Nephron (organoid): Measurements from ENCODE around the gene GARIN5A.
"Not testable (repeated sequence)": the region's sequence is repeated elsewhere in the genome, so short reads cannot be mapped to it uniquely, and the experiment has no call there.

Experiments used
- H3K27ac Mint-ChIP-seq, 3 experiments: 2 replicates each; pipeline ENCODE4 v1.8.0; 2020; ENCODE audit warnings: mixed read lengths in 3 of 3, mild to moderate bottlenecking in 2 of 3, moderate library complexity in 1 of 3
- H3K27me3 Mint-ChIP-seq: 2 replicates; pipeline ENCODE4 v1.8.0; 2021; ENCODE audit warnings: low read depth, mild to moderate bottlenecking, moderate library complexity, mixed read lengths
- H3K36me3 Mint-ChIP-seq: 2 replicates; pipeline ENCODE4 v1.8.0; 2020; ENCODE audit warnings: low read depth, mixed read lengths
- H3K4me1 Mint-ChIP-seq: 2 replicates; pipeline ENCODE4 v1.8.0; 2020; ENCODE audit warnings: mixed read lengths
- H3K4me3 Mint-ChIP-seq, 3 experiments: 2 replicates each; pipeline ENCODE4 v1.8.0; 2020; ENCODE audit warnings: mild to moderate bottlenecking in 3 of 3, mixed read lengths in 3 of 3, moderate library complexity in 2 of 3
- H3K9me3 Mint-ChIP-seq: 2 replicates; pipeline ENCODE4 v1.8.0; 2020; ENCODE audit warnings: mixed read lengths
- TF ChIP-seq, protein P1 (sequence below), 3 experiments: fragments of 200-600 bp; sonication (generic); IDR thresholded peaks; one replicate each; pipeline ENCODE4 v1.5.0; 2021; ENCODE audit warnings: antibody characterized with exemption in 3 of 3; ENCODE audit not compliant: unreplicated experiment in 3 of 3

The GARIN5A gene

DNA sequence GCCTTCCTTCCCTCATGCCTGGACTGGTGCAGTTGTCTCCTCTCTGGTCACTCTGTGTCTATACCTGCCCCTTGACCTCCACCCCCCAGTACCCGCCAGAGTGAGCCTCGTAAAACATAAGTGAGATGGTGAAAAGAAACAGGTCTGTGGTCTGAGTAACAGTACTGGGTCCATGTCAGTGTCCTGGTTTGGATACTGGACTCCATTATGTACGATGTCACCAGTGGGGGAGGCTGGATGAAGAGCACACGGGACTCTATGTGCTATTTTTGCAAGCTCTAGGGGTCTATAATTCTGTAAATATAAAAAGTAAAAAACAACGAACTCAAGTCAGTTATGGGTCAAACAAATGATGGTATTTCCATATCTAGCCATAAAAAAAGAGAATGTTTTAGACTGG lies 29.6 kb downstream of the GARIN5A start:
- H3K4me1 Mint-ChIP-seq, result no peaks in the 10 kb centered on the region
- no peaks in the 10 kb centered on the region for H3K36me3 Mint-ChIP-seq
- peaks cover 6% of the 10 kb centered on the region for H3K27me3 Mint-ChIP-seq
- H3K9me3 Mint-ChIP-seq, result peaks cover 3% of the 10 kb centered on the region
- TF ChIP-seq, protein P1, sequence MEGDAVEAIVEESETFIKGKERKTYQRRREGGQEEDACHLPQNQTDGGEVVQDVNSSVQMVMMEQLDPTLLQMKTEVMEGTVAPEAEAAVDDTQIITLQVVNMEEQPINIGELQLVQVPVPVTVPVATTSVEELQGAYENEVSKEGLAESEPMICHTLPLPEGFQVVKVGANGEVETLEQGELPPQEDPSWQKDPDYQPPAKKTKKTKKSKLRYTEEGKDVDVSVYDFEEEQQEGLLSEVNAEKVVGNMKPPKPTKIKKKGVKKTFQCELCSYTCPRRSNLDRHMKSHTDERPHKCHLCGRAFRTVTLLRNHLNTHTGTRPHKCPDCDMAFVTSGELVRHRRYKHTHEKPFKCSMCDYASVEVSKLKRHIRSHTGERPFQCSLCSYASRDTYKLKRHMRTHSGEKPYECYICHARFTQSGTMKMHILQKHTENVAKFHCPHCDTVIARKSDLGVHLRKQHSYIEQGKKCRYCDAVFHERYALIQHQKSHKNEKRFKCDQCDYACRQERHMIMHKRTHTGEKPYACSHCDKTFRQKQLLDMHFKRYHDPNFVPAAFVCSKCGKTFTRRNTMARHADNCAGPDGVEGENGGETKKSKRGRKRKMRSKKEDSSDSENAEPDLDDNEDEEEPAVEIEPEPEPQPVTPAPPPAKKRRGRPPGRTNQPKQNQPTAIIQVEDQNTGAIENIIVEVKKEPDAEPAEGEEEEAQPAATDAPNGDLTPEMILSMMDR (IDR thresholded peaks at IDR 0.05; ENCODE audit: unreplicated experiment in 3 of 3), result no peak
- H3K27ac Mint-ChIP-seq, result no peak overlapping the region
- H3K4me3 Mint-ChIP-seq, result no peak overlapping the region

GRCh38 chr19:50444059-50444458 lies 32.6 kb downstream of the GARIN5A start:
- H3K36me3 Mint-ChIP-seq, result no peaks in the 10 kb centered on the region
- no peaks in the 10 kb centered on the region for H3K4me1 Mint-ChIP-seq
- H3K27me3 Mint-ChIP-seq, result peaks cover 9% of the 10 kb centered on the region
- TF ChIP-seq, protein P1 (IDR thresholded peaks at IDR 0.05; ENCODE audit: unreplicated experiment in 3 of 3), result no peak
- H3K4me3 Mint-ChIP-seq, result no peak overlapping the region
- no peak overlapping the region for H3K27ac Mint-ChIP-seq
- H3K9me3 Mint-ChIP-seq, result peaks cover 3% of the 10 kb centered on the region

- H3K36me3 Mint-ChIP-seq, H3K4me1 Mint-ChIP-seq, H3K4me3 Mint-ChIP-seq, H3K27ac Mint-ChIP-seq, H3K9me3 Mint-ChIP-seq: not testable (repeated sequence)
- H3K27me3 Mint-ChIP-seq, result peaks cover 17% of the 10 kb centered on the region
Measured at GRCh38 chr19:50439130-50439529, 37.5 kb downstream of the GARIN5A start.

DNA sequence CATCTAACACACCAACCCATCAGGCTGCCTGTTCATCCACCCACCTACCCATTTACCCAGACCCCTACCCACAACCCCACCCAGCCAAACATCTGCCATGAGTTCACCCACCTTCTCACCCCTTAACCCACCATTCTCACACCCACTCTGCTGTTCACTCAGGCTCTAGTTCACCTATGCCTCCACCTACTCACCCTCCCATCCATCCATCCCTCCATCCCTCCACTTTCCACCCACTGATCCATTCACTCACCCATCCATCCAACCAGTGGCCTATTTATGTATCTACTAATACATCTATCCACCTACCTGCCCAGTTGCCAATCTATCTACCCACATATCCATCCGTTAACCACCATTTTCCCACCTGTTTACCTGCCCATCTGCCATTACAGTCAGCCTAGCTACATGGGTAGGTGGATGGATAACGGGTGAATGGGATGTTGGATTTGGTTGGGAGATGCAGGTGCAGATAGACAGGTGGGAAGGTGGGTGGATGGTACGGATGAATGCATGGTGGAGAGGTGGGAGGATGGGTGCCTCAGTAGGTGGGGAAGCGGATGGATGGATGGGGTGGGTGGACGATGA lies 38.7 kb downstream of the GARIN5A start:
- Mint-ChIP-seq H3K4me1 (peaks cover 10% of the 10 kb centered on the region), H3K4me3 (no peak overlapping the region), H3K27ac (no peak overlapping the region), H3K9me3 (no peaks in the 10 kb centered on the region), H3K36me3 (no peaks in the 10 kb centered on the region), H3K27me3 (peaks cover 19% of the 10 kb centered on the region)
- TF ChIP-seq, protein P1 (IDR thresholded peaks at IDR 0.05; ENCODE audit: unreplicated experiment in 3 of 3), result no peak

GRCh38 chr19:50435627-50436026 lies 41.0 kb downstream of the GARIN5A start:
- Mint-ChIP-seq H3K27ac (no peak overlapping the region), H3K9me3 (no peaks in the 10 kb centered on the region), H3K36me3 (no peaks in the 10 kb centered on the region), H3K4me1 (peaks cover 24% of the 10 kb centered on the region), H3K4me3 (no peak overlapping the region), H3K27me3 (peaks cover 16% of the 10 kb centered on the region)
- TF ChIP-seq, protein P1 (IDR thresholded peaks at IDR 0.05; ENCODE audit: unreplicated experiment in 3 of 3), result no peak

DNA sequence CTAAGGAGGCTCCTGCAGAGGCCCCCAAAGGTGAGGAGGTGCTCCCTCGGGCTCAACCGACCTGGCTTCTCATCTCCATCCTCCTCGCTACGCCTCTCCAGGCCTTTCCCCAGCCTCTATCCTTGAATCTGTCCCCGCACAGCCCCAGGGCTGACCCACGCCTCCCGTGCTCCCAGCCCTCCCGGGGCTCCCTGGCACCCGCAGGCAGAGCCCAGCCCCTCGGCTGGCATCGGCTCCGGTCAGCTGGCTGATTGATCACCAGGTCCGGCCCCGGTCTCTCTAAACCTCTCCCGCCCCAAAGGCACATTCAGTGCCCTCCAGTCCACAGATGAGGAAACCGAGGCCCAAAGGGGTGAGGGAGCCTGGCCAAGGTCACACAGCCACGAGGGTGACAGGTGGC lies 41.4 kb downstream of the GARIN5A start:
- Mint-ChIP-seq H3K4me1 (peaks cover 25% of the 10 kb centered on the region), H3K27ac (no peak overlapping the region), H3K4me3 (no peak overlapping the region), H3K36me3 (no peaks in the 10 kb centered on the region), H3K27me3 (peaks cover 17% of the 10 kb centered on the region), H3K9me3 (no peaks in the 10 kb centered on the region)
- TF ChIP-seq, protein P1 (IDR thresholded peaks at IDR 0.05; ENCODE audit: unreplicated experiment in 3 of 3), result no peak
